HepG2 (cell line): Measurements from ENCODE around the gene ENO2. TPM values are rescaled to one million over a fixed set of nuclear protein-coding genes. Genes with fewer than 3 reads are reported as not detected.

Experiments
- ATAC-seq: fragments of 200-7000 bp; cut with Tn5 transposase; 3 replicates; pipeline ENCODE4 v1.9.1; 2020; ENCODE audit warnings: mild to moderate bottlenecking, moderate library complexity
- BruUV-seq: library from RNA; stranded (reverse); fragments of 400-500 nt; replicated peaks from 2 replicates; lab custom pipeline; 2021; lab: Mats Ljungman, UMichigan
- CTCF ChIA-PET: fragments of 300-600 bp; formaldehyde crosslinking; extraction: SDS; loops from one replicate; lab custom pipeline; 2021; ENCODE audit warnings: low total read pairs, inconsistent platforms, low intra/inter-chr PET ratio; lab: Yijun Ruan, JAX
- POLR2A ChIA-PET: fragments of 350-600 bp; sonication (Branson Sonifier 250); formaldehyde crosslinking; loops from one replicate; lab custom pipeline; 2020; ENCODE audit warnings: antibody characterized with exemption, inconsistent platforms; lab: Yijun Ruan, JAX
- DNase-seq: peaks from one replicate; pipeline ENCODE4 v3.0.0-alpha.2; 2015; ENCODE audit warnings: low spot score
- FAIRE-seq: peaks from 3 replicates; lab custom pipeline; 2011; peaks lifted over from hg19 to GRCh38; lab: Jason Lieb, UNC
- H2AFZ ChIP-seq: one replicate; pipeline ENCODE4 v1.6.1; 2011; ENCODE audit warnings: low read length, inconsistent platforms
- H3K27ac ChIP-seq: fragments of 300-600 bp; 3 replicates; pipeline ENCODE4 v1.8.0; 2011; ENCODE audit warnings: mixed run types, mild to moderate bottlenecking, mixed read lengths, low read length, inconsistent platforms; ENCODE audit not compliant: insufficient read depth; ENCODE audit errors: extremely low read length
- H3K27me3 ChIP-seq, 2 experiments: fragments of 200-600 bp in 1 of 2; 2 replicates in 1 of 2; 3 replicates in 1 of 2; pipeline versions ENCODE4 v1.6.0 to v1.8.0; 2011; ENCODE audit warnings: low read length in 2 of 2, mild to moderate bottlenecking in 2 of 2, moderate library complexity in 2 of 2, inconsistent platforms in 1 of 2; ENCODE audit not compliant: insufficient read depth in 2 of 2, control insufficient read depth in 1 of 2
- H3K36me3 ChIP-seq, 2 experiments: fragments of 200-600 bp in 1 of 2; replicated peaks in 1 of 2; 2 replicates in 1 of 2; 3 replicates in 1 of 2; pipeline versions ENCODE4 v1.5.1 to v1.8.0; 2011; ENCODE audit warnings: low read length in 2 of 2, inconsistent platforms in 1 of 2; ENCODE audit not compliant: insufficient read depth in 2 of 2, control insufficient read depth in 1 of 2
- H3K4me1 ChIP-seq: 2 replicates; pipeline ENCODE4 v1.5.1; 2012; ENCODE audit warnings: low read length, inconsistent platforms; ENCODE audit not compliant: insufficient read depth
- H3K4me2 ChIP-seq: 2 replicates; pipeline ENCODE4 v1.6.0; 2011; ENCODE audit warnings: low read depth, low read length, inconsistent platforms
- H3K4me3 ChIP-seq, 3 experiments: fragments of 200-600 bp in 1 of 3; sonication (generic), shearing (Covaris generic) in 1 of 3; replicated peaks in 1 of 3; 2 replicates each; pipeline ENCODE4 v1.5.1; 2011 to 2016; ENCODE audit warnings: low read length in 3 of 3, inconsistent platforms in 2 of 3, low read depth in 2 of 3, mild to moderate bottlenecking in 2 of 3, control low read depth in 1 of 3, mixed read lengths in 1 of 3; ENCODE audit not compliant: insufficient read depth in 1 of 3
- H3K79me2 ChIP-seq: one replicate; pipeline ENCODE4 v1.6.1; 2011; ENCODE audit warnings: low read length, inconsistent platforms; ENCODE audit not compliant: insufficient read depth
- H3K9ac ChIP-seq: 2 replicates; pipeline ENCODE4 v1.6.0; 2011; ENCODE audit warnings: mild to moderate bottlenecking, low read depth, low read length, inconsistent platforms; ENCODE audit not compliant: insufficient read depth
- H3K9me3 ChIP-seq: 2 replicates; pipeline ENCODE4 v1.5.1; 2012; ENCODE audit warnings: mild to moderate bottlenecking, low read length
- H4K20me1 ChIP-seq: 2 replicates; pipeline ENCODE4 v1.6.0; 2011; ENCODE audit warnings: inconsistent platforms, mild to moderate bottlenecking, low read length, moderate library complexity; ENCODE audit not compliant: insufficient read depth
- AGO2 ChIP-seq: fragments of 200-400 bp; formaldehyde crosslinking; optimal IDR thresholded peaks from 2 replicates; pipeline ENCODE3; 2017; ENCODE audit warnings: mild to moderate bottlenecking, low read depth, low read length, moderate library complexity
- CENPT ChIP-seq: sonication (generic); formaldehyde crosslinking; IDR thresholded peaks from 2 replicates; pipeline ENCODE4 v1.8.0; 2022; ENCODE audit warnings: low read depth, mild to moderate bottlenecking, moderate library complexity, missing genetic modification reagents
- GABPB1 ChIP-seq: IDR thresholded peaks from 2 replicates; pipeline ENCODE4 v1.6.1; 2016; ENCODE audit warnings: mild to moderate bottlenecking, missing genetic modification reagents, moderate library complexity, missing compliant biosample characterization
- JUND ChIP-seq: sonication (generic); formaldehyde crosslinking; IDR thresholded peaks from 2 replicates; pipeline ENCODE4 v1.8.0; 2022; ENCODE audit warnings: mild to moderate bottlenecking, missing genetic modification reagents
- KLF9 ChIP-seq: IDR thresholded peaks from 2 replicates; pipeline ENCODE4 v1.6.1; 2016; ENCODE audit warnings: low read depth
- MEIS1 ChIP-seq: sonication (generic); formaldehyde crosslinking; IDR thresholded peaks from 2 replicates; pipeline ENCODE4 v1.9.0; 2021; ENCODE audit warnings: mild to moderate bottlenecking, missing genetic modification reagents, moderate library complexity, borderline replicate concordance
- MYPOP ChIP-seq: sonication (generic); formaldehyde crosslinking; IDR thresholded peaks from 2 replicates; pipeline ENCODE4 v1.8.1; 2023; ENCODE audit warnings: mild to moderate bottlenecking, moderate library complexity, missing genetic modification reagents
- PATZ1 ChIP-seq: sonication (generic); formaldehyde crosslinking; IDR thresholded peaks from 2 replicates; pipeline ENCODE4 v1.4.0; 2020; ENCODE audit warnings: missing genetic modification reagents
- POLR2A ChIP-seq, 2 experiments: IDR thresholded peaks; 2 replicates each; pipeline ENCODE4 v1.6.1; 2011; ENCODE audit warnings: low read depth in 2 of 2, low read length in 2 of 2, mild to moderate bottlenecking in 1 of 2, moderate library complexity in 1 of 2; ENCODE audit not compliant: insufficient read depth in 1 of 2
- POLR2G ChIP-seq: fragments of 200-400 bp; formaldehyde crosslinking; IDR thresholded peaks from 2 replicates; pipeline ENCODE4 v1.6.1; 2018; ENCODE audit warnings: mild to moderate bottlenecking, low read depth, low read length, moderate library complexity
- RBFOX2 ChIP-seq: fragments of 200-400 bp; formaldehyde crosslinking; IDR thresholded peaks from 2 replicates; pipeline ENCODE4 v1.6.1; 2017; ENCODE audit warnings: low read depth, mild to moderate bottlenecking, low read length
- SMARCC2 ChIP-seq: fragments of 450-650 bp; IDR thresholded peaks from 2 replicates; pipeline ENCODE4 v1.6.1; 2017; ENCODE audit warnings: antibody characterized with exemption, mild to moderate bottlenecking
- THAP9 ChIP-seq: sonication (generic); formaldehyde crosslinking; IDR thresholded peaks from 2 replicates; pipeline ENCODE4; 2020; ENCODE audit warnings: missing genetic modification reagents, mild to moderate bottlenecking, borderline replicate concordance
- ZFP91 ChIP-seq: sonication (generic); formaldehyde crosslinking; IDR thresholded peaks from 2 replicates; pipeline ENCODE4 v1.9.0; 2022; ENCODE audit warnings: missing genetic modification reagents, mild to moderate bottlenecking, borderline replicate concordance
- ZNF225 ChIP-seq: sonication (generic); formaldehyde crosslinking; IDR thresholded peaks from 2 replicates; pipeline ENCODE4 v1.4.0; 2020; ENCODE audit warnings: mild to moderate bottlenecking, missing genetic modification reagents
- WGBS: methylation state at CpG from one replicate; pipeline ENCODE4 v1.1.6; 2017; ENCODE audit warnings: low lambda C conversion rate; 5-methylcytosine and 5-hydroxymethylcytosine counted together
- in situ Hi-C: cut with HindIII; loops from 2 replicates; pipeline ENCODE4 v1.10.0; 2017; ENCODE audit warnings: low pct_unique_long_range_greater_than_20kb; ENCODE audit not compliant: extremely low pct_ligation_motif_present
- intact Hi-C: fragments of 100-400 bp; cut with micrococcal nuclease; formaldehyde crosslinking; loops from one replicate; pipeline ENCODE4 v1.10.0; 2022; ENCODE audit not compliant: unreplicated experiment
- polyA plus RNA-seq, 8 experiments: library from polyadenylated mRNA; depleted of rRNA in 3 of 8; stranded (reverse) in 7 of 8; unstranded in 1 of 8; fragments of >200 nt; fragmentation: Illumina TruSeq in 4 of 8; extraction: Trizol in 4 of 8; gene quantifications; 2 replicates each; pipeline versions ENCODE4 v1.2.1 to v1.2.3, GENCODE V29; 2011 to 2016; ENCODE audit warnings: low read depth in 4 of 8, missing spikeins in 1 of 8, mixed read lengths in 1 of 8; ENCODE audit not compliant: insufficient read depth in 1 of 8
- total RNA-seq, 5 experiments: library from RNA; depleted of rRNA; stranded (reverse); fragments of >200 nt; fragmentation: Illumina TruSeq; extraction: Trizol; gene quantifications; 2 replicates each; pipeline ENCODE4 v1.2.3, GENCODE V29; 2016; ENCODE audit warnings: low read depth in 1 of 5

The ENO2 gene
- total and polyA plus RNA-seq, 2 of the 13 experiments (the other 11 are each of a cell fraction or from before 2014, with no cell fraction given) = 19.3 to 136 TPM

- no TSS peak for BruUV-seq
- Histone ChIP-seq H3K36me3 (peaks cover 22 to 38% of the 10 kb centered on the region in 2 experiments), H2AFZ (no peak overlapping the region), H3K4me2 (no peak overlapping the region), H3K4me3 (no peak overlapping the region), H3K9ac (no peak overlapping the region), H3K79me2 (peaks cover 20% of the 10 kb centered on the region), H3K9me3 (no peaks in the 10 kb centered on the region), H3K27ac (peak overlapping the region; percentile 46), H3K4me1 (peaks cover 57% of the 10 kb centered on the region), H3K27me3 (no peaks in the 10 kb centered on the region)
- ATAC-seq (no peak), FAIRE-seq (no peak)
- POLR2A ChIA-PET = interaction anchor here (0.9 to 8.0 kb wide), 7 partner anchors 9 to 96 kb away, joined by 3 to 180 read pairs (median 5); partner anchors contain the start of genes C12orf57, LPCAT3, RNU7-1 and SPSB2
- intact Hi-C loops (no loop called here), in situ Hi-C loops (no loop called here)
- TF ChIP-seq MYPOP (CRISPR knock-in tag) = no peak
- TF ChIP-seq SMARCC2 = no peak
- TF ChIP-seq ZFP91 = peak; percentile 2; the same call in 1 of the 2 replicates
- TF ChIP-seq JUND = no peak
- no peak for TF ChIP-seq MEIS1
- TF ChIP-seq RBFOX2 = peak; percentile 57; the same call in 1 of the 2 replicates
- TF ChIP-seq CENPT (CRISPR knock-in tag) = no peak
- 0 out of 2 replicates have a peak, but pooled peaks have one; percentile 34 for TF ChIP-seq ZNF225 (CRISPR knock-in tag)
- TF ChIP-seq GABPB1 = no peak
- TF ChIP-seq KLF9 (CRISPR knock-in tag) = no peak
- TF ChIP-seq THAP9 (CRISPR knock-in tag) = peak; percentile 35; the same call in 1 of the 2 replicates
- TF ChIP-seq POLR2A (IDR thresholded peaks at IDR 0.05; ENCODE audit: insufficient read depth in 1 of 2, low read depth in 2 of 2, low read length in 2 of 2) = peak in 1 of 2 experiments; percentile 46; a peak in 1 of 4 replicates
- no peak for TF ChIP-seq PATZ1 (CRISPR knock-in tag)
- peak; percentile 92 for TF ChIP-seq AGO2
- TF ChIP-seq POLR2G = peak; percentile 48; the same call in 1 of the 2 replicates
- TF ChIP-seq, all 625 proteins: peak for 7
- CTCF ChIA-PET = interaction anchor here (1.1 to 2.1 kb wide), 5 partner anchors 18 to 78 kb away, joined by 3 to 15 read pairs (median 6); partner anchors contain the start of genes C12orf57 and RNU7-1
- 94% methylated on average over 6 of the region's 8 CpGs for WGBS
- H4K20me1 ChIP-seq = no peaks in the 10 kb centered on the region; the same call in 1 of the 2 replicates
- DNase-seq = no peak
Observed at GRCh38 chr12:6964605-6965025, 50.2 kb downstream of the ENO2 start.
